HG03565 (cell line): Measurements from ENCODE around the gene MTFR1L.

Experiments
- ATAC-seq: cut with Tn5 transposase; IDR thresholded peaks from one replicate; pipeline ENCODE4 v1.9.1; 2021; ENCODE audit warnings: mild to moderate bottlenecking, moderate library complexity; ENCODE audit not compliant: unreplicated experiment

MTFR1L gene

DNA sequence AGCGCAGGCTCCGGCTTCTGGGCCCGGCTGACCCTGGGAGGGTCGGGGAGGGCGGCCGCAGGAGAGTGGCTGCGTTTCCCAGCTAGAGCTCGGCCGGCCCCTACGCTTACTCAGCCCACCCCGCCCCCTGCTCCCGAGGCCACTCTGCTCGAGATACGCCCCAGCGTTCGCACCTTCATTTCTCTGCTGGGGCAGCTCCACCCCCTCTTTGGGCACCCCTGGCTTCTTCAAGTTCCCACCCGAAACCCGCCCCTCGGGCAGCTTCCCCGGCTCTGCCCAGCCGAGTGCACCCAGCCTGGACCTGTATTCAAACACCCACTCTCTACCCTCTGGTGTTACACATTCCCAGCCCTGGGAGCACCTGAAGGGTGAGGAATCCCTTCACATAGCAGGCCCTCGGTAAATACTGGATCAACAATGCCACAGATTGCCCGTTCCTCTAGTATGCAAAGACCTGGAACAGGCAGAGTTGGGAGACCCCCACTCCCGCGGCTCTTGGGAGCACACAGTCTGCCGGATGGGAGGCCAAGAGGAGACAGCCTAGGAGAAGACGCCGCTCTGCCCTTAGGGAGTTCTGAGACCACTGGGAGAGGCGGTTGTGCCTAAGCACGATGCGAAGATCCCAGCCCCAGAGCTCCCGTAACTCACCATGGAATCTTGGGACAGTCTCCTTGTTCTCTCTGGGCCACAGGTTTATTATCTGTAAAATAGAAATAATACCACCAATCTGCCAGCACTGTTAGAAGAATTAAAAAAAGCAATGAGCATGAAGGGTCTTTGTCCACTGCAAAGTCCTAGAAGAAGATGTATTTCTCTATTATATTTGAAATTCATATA lies 56.3 kb downstream of the MTFR1L start:
- no peak for ATAC-seq

DNA sequence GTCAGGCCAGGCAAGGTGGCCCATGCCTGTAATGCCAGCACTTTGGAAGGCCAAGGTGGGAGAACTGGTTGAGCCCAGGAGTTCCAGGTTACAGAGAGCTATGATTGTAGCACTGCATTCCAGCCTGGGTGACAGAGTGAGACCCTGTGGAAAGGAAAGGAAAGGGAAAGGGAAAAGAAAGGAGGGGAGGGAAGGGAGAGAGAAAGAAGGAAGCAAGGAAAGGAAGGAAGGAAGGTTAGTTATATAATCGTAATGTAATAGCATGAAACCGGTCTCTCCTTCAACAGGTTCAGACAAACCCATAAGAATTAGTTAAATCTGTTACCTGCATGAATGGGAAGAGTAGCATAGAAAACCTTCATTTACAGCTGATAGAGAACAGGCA lies 56.9 kb downstream of the MTFR1L start:
- ATAC-seq: no peak

DNA sequence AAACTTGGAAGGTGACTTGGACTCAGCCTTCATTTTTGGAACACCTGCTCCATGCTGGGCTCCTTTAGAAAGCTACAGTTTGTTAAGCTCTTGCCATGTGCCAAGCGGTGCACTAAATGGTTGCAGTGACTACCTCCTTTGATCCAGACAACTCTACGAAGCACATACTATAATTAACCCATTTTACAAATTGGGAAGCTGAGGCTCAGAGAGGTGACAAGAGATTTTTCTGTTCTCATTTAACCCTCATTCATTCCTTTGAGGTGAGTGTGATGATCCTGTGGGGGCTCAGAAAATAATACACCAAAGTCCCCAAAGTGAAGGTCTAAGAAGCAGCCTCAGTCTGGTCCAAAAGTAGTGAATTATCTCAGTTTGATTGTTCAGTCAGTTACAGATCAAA lies 57.4 kb downstream of the MTFR1L start:
- ATAC-seq: no peak

DNA sequence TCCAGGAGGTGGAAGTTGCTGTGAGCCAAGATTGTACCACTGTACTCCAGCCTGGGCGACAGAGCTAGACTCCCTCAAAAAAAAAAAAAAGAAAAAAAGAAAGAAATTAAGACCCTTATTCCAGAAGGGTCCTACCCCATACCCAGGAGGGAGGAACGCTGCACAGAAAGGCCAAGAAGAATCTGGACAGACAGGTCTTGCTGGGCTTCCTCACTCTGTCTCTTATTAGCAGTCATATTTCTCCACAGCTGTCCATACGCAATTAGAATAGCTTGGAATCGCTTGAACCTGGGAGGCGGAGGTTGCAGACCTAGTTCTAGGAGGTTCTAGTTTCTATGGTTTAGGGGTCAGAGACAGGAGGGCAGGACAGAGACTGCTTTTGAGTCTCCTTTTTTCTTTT lies 58.9 kb downstream of the MTFR1L start:
- ATAC-seq: no peak

DNA sequence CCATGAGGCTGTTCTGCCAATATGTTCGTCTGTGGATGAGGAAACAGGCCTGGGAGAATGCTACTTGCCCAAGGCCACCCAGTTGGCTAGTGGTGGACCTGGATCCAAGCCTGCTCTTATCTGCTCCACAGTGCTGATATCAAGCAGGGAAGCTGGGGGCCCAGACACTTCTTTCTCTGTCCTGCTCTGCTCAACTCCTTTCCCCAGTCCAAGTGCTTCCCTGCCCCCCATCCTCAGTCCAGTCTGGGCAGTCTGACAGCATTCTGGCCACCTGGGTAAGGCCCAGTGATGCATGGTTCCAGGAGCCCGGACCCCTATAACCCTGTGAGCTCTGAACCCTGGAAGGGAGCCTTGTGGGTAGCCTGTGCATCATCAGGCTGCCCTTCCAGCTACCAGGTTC lies 59.9 kb downstream of the MTFR1L start:
- no peak for ATAC-seq

DNA sequence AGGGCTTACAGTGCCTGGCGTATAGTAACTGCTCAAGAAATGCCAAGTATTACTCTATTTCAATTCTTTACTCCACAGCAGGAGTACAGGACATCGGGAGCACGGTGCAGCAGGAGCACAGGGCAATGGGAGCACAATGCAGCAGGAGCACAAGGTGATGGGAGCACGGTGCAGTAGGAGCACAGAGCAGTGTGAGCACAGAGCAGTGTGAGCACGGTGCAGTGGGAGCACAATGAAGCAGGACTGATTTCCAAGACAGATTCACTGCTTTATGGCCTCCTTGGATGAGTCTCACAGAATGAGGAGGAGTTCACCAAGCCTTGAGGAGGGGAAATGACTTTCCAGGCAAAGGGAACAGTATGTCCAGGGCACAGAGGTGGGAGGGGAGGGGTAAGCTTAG lies 60.8 kb downstream of the MTFR1L start:
- no peak for ATAC-seq

DNA sequence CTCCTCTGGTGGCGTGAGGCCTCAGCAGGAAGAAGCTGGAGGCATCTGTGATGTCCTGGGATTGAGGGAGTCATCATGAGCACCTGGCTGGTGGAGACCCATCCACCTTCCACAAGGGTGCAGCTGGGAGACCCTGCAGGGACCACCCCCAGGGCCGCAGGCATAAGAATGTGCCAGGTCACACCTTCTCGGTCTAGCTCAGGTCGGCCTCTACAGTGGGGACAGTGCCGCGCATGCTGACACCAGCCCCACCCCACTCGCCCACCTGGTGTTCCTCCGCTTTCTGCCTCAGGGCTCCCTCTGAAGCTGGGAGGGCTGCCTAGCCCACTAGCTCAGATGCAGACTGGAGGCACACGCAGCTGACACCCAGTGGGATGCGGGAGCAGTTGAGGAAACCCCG lies 61.5 kb downstream of the MTFR1L start:
- no peak for ATAC-seq
